GM18867 (cell line): ENCODE measurements around the gene LRP2.
A peak's percentile ranks its signal among the peaks of the same experiment; 100 is the strongest.

Source experiments
- ATAC-seq: cut with Tn5 transposase; IDR thresholded peaks from one replicate; pipeline ENCODE4 v1.9.1; 2021; ENCODE audit warnings: mild to moderate bottlenecking, moderate library complexity; ENCODE audit not compliant: unreplicated experiment

Gene LRP2

GRCh38 chr2:169131587-169132512 lies 230.5 kb downstream of the LRP2 start:
- ATAC-seq, result peak; percentile 82

- no peak for ATAC-seq
Measured at GRCh38 chr2:169129703-169130243, 232.6 kb downstream of the LRP2 start.

- no peak for ATAC-seq
Measured at GRCh38 chr2:169119851-169120250, 242.5 kb downstream of the LRP2 start.

DNA sequence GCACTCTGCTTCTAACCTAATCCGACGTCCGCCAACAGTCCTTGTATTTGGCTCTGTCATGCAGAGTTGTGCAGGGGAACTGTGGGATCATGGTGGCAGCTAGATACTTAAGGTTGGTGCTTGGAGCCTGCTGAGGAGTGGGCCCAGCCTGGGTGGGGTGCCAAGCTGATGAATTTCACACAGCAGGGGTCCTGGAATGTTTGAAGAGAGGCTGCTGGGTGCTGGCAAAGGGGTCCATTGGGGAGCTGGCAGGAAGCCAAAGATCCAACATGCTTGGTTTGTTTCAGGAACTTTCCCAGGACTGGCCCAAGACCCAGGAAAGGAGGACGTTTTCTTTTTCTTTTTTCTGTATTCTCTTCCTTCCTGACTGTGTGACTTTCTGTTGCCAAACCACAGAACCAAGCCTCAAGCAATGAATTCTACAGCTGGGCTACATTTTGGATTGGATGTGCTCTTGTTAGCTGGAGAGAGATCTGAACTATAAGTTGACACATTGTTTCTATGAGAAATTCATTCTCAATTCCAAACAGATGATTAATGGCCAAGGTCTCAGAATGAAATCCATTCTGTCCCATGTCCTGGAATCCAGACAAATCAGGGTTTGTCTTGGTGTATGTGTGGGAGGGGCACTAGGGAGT lies 243.1 kb downstream of the LRP2 start:
- no peak for ATAC-seq

GRCh38 chr2:169118060-169118459 lies 244.3 kb downstream of the LRP2 start:
- no peak for ATAC-seq

GRCh38 chr2:169116993-169117392 lies 245.3 kb downstream of the LRP2 start:
- no peak for ATAC-seq

DNA sequence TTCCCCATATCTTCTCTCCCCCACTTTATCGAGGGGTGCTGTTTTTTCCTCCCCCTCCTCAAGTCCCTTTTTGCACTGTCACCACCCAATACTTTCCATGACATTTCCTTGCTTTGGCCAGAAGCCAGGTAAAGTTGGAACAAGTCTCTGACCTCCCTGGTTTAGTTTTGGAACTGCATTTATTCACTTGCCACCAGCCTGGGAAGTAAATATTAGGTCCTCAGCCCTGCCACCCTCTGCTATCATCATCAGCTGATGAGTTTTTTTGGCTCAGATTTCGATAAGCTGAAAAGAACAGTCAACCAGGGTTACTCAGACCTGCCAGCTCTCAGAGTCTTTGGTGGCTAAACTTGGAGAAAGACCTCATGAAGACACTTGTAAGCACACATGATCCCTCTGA lies 246.0 kb downstream of the LRP2 start:
- ATAC-seq, result no peak

- ATAC-seq, result no peak
Measured at GRCh38 chr2:169114056-169114455, 248.3 kb downstream of the LRP2 start.

- ATAC-seq, result no peak
Measured at GRCh38 chr2:169112841-169113240, 249.5 kb downstream of the LRP2 start.

GRCh38 chr2:169110916-169111315 lies 251.4 kb downstream of the LRP2 start:
- ATAC-seq, result no peak

GRCh38 chr2:169110419-169110818 lies 251.9 kb downstream of the LRP2 start:
- ATAC-seq, result no peak

- peak; percentile 45 for ATAC-seq
Measured at GRCh38 chr2:169109502-169110409, 252.6 kb downstream of the LRP2 start.

DNA sequence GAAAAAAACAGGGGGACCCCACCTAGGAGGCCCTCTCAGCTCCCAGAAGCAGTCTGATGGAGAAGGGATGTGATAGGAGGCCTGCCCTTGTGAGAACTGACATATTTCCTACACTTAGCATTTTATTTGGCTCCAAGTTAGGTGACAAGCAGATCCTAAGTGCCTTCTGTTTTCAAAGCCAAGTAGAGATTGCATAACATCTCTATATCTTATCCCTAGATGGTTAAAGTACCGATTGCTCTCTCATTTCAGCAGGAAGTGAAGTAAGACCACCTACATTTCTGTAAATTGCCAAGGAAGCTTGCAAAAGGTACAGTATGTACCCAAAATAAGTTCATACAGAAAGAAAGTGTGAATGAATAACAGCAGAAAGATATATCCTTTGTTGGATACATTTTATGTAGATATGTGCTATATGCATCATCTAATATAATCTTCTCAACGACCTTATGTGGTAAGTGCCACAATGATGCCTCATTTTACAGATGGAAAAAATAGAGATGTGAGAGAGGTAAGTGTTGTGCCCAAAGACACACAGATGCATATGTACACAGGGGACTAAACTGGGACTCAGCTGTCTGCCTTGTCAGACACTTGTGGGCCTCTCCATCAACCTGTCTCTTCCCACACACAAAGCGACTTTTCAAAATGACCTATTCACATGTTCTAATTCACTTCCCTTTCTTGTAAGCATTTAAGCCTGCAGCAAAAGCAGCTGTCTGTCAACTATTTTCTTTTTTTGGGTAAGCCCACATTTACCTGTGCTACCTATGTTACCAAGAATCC lies 254.0 kb downstream of the LRP2 start:
- peak; percentile 28 for ATAC-seq

- ATAC-seq, result peak; percentile 93
Measured at GRCh38 chr2:169107645-169108044, 254.7 kb downstream of the LRP2 start.

- no peak for ATAC-seq
Measured at GRCh38 chr2:169106563-169107545, 255.5 kb downstream of the LRP2 start.

- ATAC-seq, result no peak
Measured at GRCh38 chr2:169106134-169106533, 256.2 kb downstream of the LRP2 start.

- no peak for ATAC-seq
Measured at GRCh38 chr2:169105476-169105875, 256.9 kb downstream of the LRP2 start.

- no peak for ATAC-seq
Measured at GRCh38 chr2:169104848-169105247, 257.5 kb downstream of the LRP2 start.

DNA sequence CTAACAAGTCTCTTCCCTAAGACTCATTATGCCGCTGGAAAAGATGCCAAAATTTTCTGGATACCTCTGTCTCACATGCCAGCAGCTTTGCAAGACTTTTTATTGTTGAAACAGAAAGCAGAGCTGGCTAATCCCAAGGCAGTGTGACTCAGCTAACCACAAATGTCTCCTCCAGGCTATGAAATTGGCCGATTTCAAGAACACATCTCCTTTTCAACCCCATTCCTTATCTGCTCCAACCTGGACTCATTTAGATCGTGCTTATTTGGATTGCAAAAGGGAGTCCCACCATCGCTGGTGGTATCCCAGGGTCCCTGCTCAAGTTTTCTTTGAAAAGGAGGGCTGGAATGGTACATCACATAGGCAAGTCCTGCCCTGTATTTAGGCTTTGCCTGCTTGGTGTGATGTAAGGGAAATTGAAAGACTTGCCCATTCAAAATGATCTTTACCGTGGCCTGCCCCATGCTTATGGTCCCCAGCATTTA lies 266.7 kb downstream of the LRP2 start:
- ATAC-seq, result no peak
